C4-2B (cell line): ENCODE measurements around the gene SLCO3A1.

Experiments used
- ZFX ChIP-seq: fragments of 450-650 bp; IDR thresholded peaks from 2 replicates; pipeline ENCODE4 v1.6.1; 2017
- TF ChIP-seq, protein P1 (sequence below): fragments of 450-650 bp; conservative IDR thresholded peaks from 2 replicates; pipeline ENCODE4 v1.5.1; 2017; ENCODE audit warnings: mild to moderate bottlenecking

GRCh38 chr15:91924183-91924582 is 70.7 kb downstream of the SLCO3A1 start:
- TF ChIP-seq, protein P1, sequence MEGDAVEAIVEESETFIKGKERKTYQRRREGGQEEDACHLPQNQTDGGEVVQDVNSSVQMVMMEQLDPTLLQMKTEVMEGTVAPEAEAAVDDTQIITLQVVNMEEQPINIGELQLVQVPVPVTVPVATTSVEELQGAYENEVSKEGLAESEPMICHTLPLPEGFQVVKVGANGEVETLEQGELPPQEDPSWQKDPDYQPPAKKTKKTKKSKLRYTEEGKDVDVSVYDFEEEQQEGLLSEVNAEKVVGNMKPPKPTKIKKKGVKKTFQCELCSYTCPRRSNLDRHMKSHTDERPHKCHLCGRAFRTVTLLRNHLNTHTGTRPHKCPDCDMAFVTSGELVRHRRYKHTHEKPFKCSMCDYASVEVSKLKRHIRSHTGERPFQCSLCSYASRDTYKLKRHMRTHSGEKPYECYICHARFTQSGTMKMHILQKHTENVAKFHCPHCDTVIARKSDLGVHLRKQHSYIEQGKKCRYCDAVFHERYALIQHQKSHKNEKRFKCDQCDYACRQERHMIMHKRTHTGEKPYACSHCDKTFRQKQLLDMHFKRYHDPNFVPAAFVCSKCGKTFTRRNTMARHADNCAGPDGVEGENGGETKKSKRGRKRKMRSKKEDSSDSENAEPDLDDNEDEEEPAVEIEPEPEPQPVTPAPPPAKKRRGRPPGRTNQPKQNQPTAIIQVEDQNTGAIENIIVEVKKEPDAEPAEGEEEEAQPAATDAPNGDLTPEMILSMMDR, result no peak
- no peak for TF ChIP-seq ZFX
